Measurements from ENCODE around the gene PCGF6.

GRCh38 chr10:103396067-103396788 is 45.3 kb upstream of the PCGF6 start, which contains the start of the genes ATP5MK and PDCD11:
- TF ChIP-seq CTCF (IDR thresholded peaks at IDR 0.05; ENCODE audit: insufficient read depth, low read depth, low read length) (peak; percentile 15), EZH2 (IDR thresholded peaks at IDR 0.05; ENCODE audit: insufficient read depth, low read length) (no peak)

Data from astrocyte (in vitro differentiated cells and primary cell).